Measurements from ENCODE around the gene SMAP1. TPM values are rescaled to one million over a fixed set of nuclear protein-coding genes. Genes with fewer than 3 reads are reported as not detected.

SMAP1 gene
- 10 to 100 TPM; 16.6 to 29.4 (median 22.0) TPM for total RNA-seq

DNA sequence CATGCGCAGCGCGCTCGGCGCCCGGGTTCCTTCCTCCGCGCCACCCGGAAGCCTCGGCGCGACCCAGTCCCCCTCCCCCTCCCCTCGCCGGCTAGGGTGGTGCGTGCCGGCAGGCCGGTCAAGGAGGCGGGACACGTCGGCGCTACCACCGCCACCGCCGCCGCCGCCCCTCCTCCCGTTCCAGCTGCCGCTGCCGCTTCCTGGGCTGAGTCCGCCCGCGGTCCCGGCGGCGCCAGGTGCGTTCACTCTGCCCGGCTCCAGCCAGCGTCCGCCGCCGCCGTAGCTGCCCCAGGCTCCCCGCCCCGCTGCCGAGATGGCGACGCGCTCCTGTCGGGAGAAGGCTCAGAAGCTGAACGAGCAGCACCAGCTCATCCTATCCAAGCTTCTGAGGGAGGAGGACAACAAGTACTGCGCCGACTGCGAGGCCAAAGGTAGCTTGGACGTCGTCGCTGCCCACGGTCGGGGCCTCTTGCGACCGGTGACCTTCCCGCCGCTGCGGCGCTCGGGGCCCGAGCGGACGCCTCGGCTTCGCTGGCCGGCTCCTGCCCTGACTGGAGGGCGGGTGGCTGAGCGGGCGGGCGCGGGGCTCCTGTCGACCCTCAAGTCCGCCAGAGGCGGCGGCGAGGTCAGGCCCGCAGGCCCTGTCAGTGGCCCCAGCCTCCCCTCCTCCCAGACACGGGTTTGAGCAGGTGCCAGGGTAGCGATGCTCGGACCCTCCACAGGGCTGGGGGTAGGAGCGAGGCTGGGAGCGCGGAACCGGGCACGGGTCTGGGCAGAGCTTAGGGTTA, at the start of gene SMAP1:
SMAP1 (plus strand) TSS at position 173 of the 788 bp plus-strand sequence; CDS start at position 314, 141 bp downstream.
- peak; percentile 71 for DNase-seq (ENCODE audit: low spot score)
- TF ChIP-seq, protein P1, sequence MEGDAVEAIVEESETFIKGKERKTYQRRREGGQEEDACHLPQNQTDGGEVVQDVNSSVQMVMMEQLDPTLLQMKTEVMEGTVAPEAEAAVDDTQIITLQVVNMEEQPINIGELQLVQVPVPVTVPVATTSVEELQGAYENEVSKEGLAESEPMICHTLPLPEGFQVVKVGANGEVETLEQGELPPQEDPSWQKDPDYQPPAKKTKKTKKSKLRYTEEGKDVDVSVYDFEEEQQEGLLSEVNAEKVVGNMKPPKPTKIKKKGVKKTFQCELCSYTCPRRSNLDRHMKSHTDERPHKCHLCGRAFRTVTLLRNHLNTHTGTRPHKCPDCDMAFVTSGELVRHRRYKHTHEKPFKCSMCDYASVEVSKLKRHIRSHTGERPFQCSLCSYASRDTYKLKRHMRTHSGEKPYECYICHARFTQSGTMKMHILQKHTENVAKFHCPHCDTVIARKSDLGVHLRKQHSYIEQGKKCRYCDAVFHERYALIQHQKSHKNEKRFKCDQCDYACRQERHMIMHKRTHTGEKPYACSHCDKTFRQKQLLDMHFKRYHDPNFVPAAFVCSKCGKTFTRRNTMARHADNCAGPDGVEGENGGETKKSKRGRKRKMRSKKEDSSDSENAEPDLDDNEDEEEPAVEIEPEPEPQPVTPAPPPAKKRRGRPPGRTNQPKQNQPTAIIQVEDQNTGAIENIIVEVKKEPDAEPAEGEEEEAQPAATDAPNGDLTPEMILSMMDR (IDR thresholded peaks at IDR 0.05): no peak
- ATAC-seq (ENCODE audit: low FRiP score): peak; percentile 98

DNA sequence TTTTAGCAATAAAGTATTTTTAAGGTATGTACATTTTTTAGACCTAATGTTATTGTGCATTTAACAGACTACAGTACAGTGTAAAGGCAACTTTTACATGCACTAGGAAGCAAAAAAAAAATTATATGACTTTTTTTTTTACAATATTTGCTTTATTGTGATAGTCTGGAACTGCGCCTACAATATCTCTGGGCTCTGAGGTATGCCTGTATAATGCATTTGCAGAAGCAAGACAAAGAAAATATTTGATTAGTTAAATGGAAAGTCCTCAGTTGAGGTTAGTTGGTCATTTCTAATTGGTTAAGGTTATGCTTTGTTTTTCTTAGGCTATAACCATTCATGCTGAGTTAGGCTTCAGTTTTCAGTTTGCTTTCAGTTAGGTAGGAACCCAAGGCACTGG, 46.9 kb upstream of the SMAP1 start:
- TF ChIP-seq, protein P1 (IDR thresholded peaks at IDR 0.05): no peak
- ATAC-seq (ENCODE audit: low FRiP score): no peak
- DNase-seq (ENCODE audit: low spot score): no peak

DNA sequence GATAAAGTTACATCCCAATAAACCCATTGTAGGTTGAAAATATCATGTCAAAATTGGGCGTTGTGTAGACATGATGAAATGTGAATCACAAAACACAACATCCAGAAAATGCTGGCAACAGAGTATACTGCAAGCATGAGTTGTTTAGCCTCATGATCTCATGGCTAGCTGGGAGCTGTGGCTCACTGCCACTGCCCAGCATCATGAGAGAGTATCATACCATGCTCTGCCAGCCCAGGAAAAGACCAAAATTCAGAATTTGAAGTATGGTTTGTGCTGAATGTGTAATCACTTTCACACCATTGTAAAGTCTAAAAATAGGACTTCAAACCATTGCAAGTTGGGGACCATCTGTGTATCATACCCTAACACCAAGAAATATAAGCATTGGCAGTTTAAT, 45.2 kb upstream of the SMAP1 start:
- no peak for ATAC-seq (ENCODE audit: low FRiP score)
- DNase-seq (ENCODE audit: low spot score): no peak
- TF ChIP-seq, protein P1 (IDR thresholded peaks at IDR 0.05): no peak

DNA sequence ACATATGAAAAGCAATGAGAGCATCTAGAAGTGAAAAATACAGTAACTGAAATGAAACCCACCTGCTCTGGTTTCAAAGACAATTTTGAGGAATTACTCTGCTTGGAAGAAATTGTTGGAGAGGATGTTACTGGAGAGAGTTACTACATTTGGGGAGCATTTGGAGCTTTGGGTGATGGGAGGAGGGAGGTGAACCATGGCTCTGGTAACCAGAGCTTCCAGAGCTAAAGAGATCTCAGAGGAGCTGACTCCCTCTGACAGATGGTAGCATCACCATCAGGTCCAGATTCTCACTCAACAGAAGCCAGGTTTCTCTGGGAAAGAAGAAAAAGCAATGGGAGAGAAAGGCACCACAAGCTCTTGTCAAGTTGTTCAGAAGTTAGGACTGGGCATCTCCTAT, 42.2 kb upstream of the SMAP1 start:
- TF ChIP-seq, protein P1 (IDR thresholded peaks at IDR 0.05): no peak
- no peak for ATAC-seq (ENCODE audit: low FRiP score)
- no peak for DNase-seq (ENCODE audit: low spot score)

DNA sequence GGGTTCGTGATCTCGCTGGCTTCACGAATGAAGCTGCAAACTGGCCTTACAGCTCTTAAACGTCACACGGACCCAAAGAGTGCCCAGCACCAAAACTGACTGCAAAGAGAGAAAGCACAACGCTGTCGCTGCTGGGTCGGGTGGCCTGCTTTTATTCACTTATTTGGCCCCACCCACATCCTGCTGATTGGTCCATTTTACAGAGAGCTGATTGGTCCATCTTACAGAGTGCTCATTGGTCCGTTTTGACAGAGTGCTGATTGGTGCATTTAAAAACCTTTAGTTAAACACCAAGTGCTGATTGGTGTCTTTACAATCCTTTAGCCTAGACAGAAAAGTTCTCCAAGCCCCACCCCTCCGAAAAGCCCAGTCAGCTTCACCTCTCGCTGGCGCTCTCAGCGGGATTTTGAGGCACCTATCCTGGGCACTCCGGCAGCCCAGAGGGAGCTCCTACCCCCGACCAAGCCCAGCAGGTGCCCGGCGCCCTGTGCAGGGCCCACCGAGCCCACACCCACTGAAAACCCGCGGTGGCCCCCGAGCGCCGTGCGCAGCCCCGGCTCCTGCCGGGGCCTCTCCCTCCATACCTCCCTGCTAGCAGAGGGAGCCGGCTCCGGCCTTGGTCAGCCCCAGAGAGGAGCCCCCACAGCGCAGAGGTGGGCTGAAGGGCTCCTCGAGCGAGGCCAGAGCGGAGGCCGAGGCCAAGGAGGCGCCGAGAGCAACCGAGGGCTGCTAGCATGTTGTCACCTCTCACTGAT, 40.0 kb upstream of the SMAP1 start:
- no peak for DNase-seq (ENCODE audit: low spot score)
- no peak for ATAC-seq (ENCODE audit: low FRiP score)

DNA sequence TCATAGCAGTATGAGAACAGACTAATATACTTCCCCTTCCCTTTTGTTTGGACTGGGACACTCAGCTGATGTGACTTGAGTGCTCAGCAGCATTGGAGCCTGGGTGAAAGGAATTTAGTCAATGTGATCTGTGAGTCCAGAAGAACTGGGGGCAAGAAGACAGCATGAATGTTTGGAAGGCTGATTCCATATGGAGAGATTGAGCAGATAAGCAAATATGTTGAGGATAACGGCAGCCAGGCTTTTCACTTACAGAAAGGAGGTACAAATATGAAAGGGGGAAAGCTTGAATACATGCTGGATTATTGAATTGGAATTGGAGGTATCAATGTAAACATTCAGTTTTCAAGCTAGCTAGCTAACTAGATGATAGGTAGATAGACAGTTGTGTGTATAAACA, 37.8 kb upstream of the SMAP1 start:
- ATAC-seq (ENCODE audit: low FRiP score): no peak
- DNase-seq (ENCODE audit: low spot score): no peak
- TF ChIP-seq, protein P1 (IDR thresholded peaks at IDR 0.05): no peak

More for the DNA sequence above, 40.0 kb upstream of the SMAP1 start:
- TF ChIP-seq, protein P1 (IDR thresholded peaks at IDR 0.05): no peak

Measured in omental fat pad (tissue), 4 donors.